B cell (primary cell): ENCODE data around the gene ARL16. TPM values are rescaled to one million over a fixed set of nuclear protein-coding genes. Genes with fewer than 3 reads are reported as not detected.

ENCODE experiments used
- ATAC-seq: fragments of 200-7000 bp; cut with Tn5 transposase; one replicate; pipeline ENCODE4 v1.10.0; 2021; ENCODE audit warnings: low read depth, mild to moderate bottlenecking, moderate number of reproducible peaks, moderate library complexity
- CTCF ChIA-PET: fragments of 350-600 bp; sonication (Branson Sonifier 250); formaldehyde crosslinking; loops from one replicate; lab custom pipeline; 2021; ENCODE audit warnings: antibody characterized with exemption, inconsistent platforms; lab: Charles Lee
- POLR2A ChIA-PET: fragments of 350-600 bp; sonication (Branson Sonifier 250); formaldehyde crosslinking; loops from one replicate; lab custom pipeline; 2021; ENCODE audit warnings: antibody characterized with exemption; lab: Charles Lee
- DNase-seq: peaks from one replicate; pipeline ENCODE4 v3.0.0; 2013
- H2AFZ ChIP-seq: 2 replicates; pipeline ENCODE4 v1.6.1; 2012; ENCODE audit warnings: mild to moderate bottlenecking, low read depth, low read length; ENCODE audit not compliant: insufficient read depth, poor library complexity, severe bottlenecking
- H3K27ac ChIP-seq, 2 donors: 1 replicate in 1 of 2; 2 replicates in 1 of 2; pipeline ENCODE4 v1.5.1; 2012 to 2013; ENCODE audit warnings: low read length in 2 of 2, mild to moderate bottlenecking in 2 of 2, moderate library complexity in 1 of 2
- H3K27me3 ChIP-seq, 4 experiments: fragments of 200-600 bp in 1 of 4; sonication (generic) in 1 of 4; replicated peaks in 1 of 4; 1 replicate in 2 of 4; 2 replicates in 2 of 4; pipeline versions ENCODE4 v1.6.1 to v1.7.0; 2013 to 2016; ENCODE audit warnings: low read length in 3 of 4, mild to moderate bottlenecking in 2 of 4, mixed read lengths in 1 of 4, moderate library complexity in 1 of 4; ENCODE audit not compliant: insufficient read depth in 4 of 4, control insufficient read depth in 3 of 4; ENCODE audit errors: control extremely low read depth in 1 of 4
- H3K36me3 ChIP-seq, 2 experiments: replicated peaks in 1 of 2; 1 replicate in 1 of 2; 2 replicates in 1 of 2; pipeline versions ENCODE4 v1.6.1 to v1.7.1; 2013; ENCODE audit warnings: low read length in 1 of 2; ENCODE audit not compliant: insufficient read depth in 2 of 2, control insufficient read depth in 1 of 2; ENCODE audit errors: control extremely low read depth in 1 of 2, extremely low read depth in 1 of 2
- H3K4me1 ChIP-seq, 2 donors: fragments of 200-600 bp in 1 of 2; sonication (generic) in 1 of 2; 1 replicate in 1 of 2; 2 replicates in 1 of 2; pipeline versions ENCODE4 v1.5.1 to v1.6.1; 2013 to 2017; ENCODE audit warnings: low read length in 2 of 2; ENCODE audit not compliant: control insufficient read depth in 2 of 2, insufficient read depth in 2 of 2
- H3K4me2 ChIP-seq: replicated peaks from 2 replicates; pipeline ENCODE3; 2012; ENCODE audit warnings: mild to moderate bottlenecking, low read depth, low read length; ENCODE audit not compliant: poor library complexity, severe bottlenecking
- H3K4me3 ChIP-seq, 5 experiments: fragments of 200-600 bp in 1 of 5; sonication (generic) in 1 of 5; 1 replicate in 3 of 5; 2 replicates in 2 of 5; pipeline versions ENCODE4 v1.5.1 to v1.7.0; 2011 to 2016; ENCODE audit warnings: low read length in 4 of 5, mild to moderate bottlenecking in 4 of 5, low read depth in 2 of 5, control low read depth in 1 of 5, moderate library complexity in 1 of 5; ENCODE audit not compliant: insufficient read depth in 1 of 5; ENCODE audit errors: control extremely low read depth in 1 of 5, extremely low read depth in 1 of 5
- H3K79me2 ChIP-seq: fragments of 200-600 bp; sonication (generic); one replicate; pipeline ENCODE4 v1.6.0; 2016; ENCODE audit warnings: low read length; ENCODE audit not compliant: control insufficient read depth, insufficient read depth
- H3K9ac ChIP-seq: fragments of 200-600 bp; sonication (generic); 2 replicates; pipeline ENCODE4 v1.6.1; 2017; ENCODE audit warnings: mild to moderate bottlenecking, low read length, moderate library complexity
- H3K9me3 ChIP-seq, 3 donors: one replicate each; pipeline versions ENCODE4 v1.6.1 to v1.7.1; 2013; ENCODE audit warnings: low read length in 2 of 3; ENCODE audit not compliant: control insufficient read depth in 2 of 3, insufficient read depth in 1 of 3; ENCODE audit errors: control extremely low read depth in 1 of 3
- H4K20me1 ChIP-seq: 2 replicates; pipeline ENCODE4 v1.6.0; 2012; ENCODE audit warnings: mild to moderate bottlenecking, low read length; ENCODE audit not compliant: insufficient read depth, control insufficient read depth, poor library complexity, severe bottlenecking
- H3K27ac Mint-ChIP-seq: one replicate; pipeline ENCODE4 v1.8.0; 2021; ENCODE audit warnings: mixed read lengths
- H3K27me3 Mint-ChIP-seq: one replicate; pipeline ENCODE4 v1.8.0; 2021; ENCODE audit warnings: mixed read lengths
- H3K4me1 Mint-ChIP-seq: one replicate; pipeline ENCODE4 v1.8.0; 2021; ENCODE audit warnings: mixed read lengths
- H3K4me3 Mint-ChIP-seq: one replicate; pipeline ENCODE4 v1.8.0; 2021; ENCODE audit warnings: mixed read lengths
- H3K9me3 Mint-ChIP-seq: one replicate; pipeline ENCODE4 v1.8.0; 2022; ENCODE audit warnings: mixed read lengths; ENCODE audit not compliant: insufficient read depth
- CTCF ChIP-seq: fragments of 200-600 bp; IDR thresholded peaks from one replicate; pipeline ENCODE4 v1.8.0; 2022; ENCODE audit warnings: antibody characterized with exemption, mild to moderate bottlenecking
- EZH2 ChIP-seq: IDR thresholded peaks from 2 replicates; pipeline ENCODE4 v1.6.1; 2012; ENCODE audit warnings: borderline replicate concordance, low read depth, mild to moderate bottlenecking, moderate library complexity, low read length; ENCODE audit not compliant: insufficient read depth, poor library complexity, severe bottlenecking
- WGBS: methylation state at CpG from one replicate; pipeline ENCODE4 v1.1.5; 2013; ENCODE audit warnings: missing lambda C conversion rate; ENCODE audit not compliant: insufficient coverage; 5-methylcytosine and 5-hydroxymethylcytosine counted together
- intact Hi-C: fragments of 100-400 bp; cut with micrococcal nuclease; formaldehyde crosslinking; loops from one replicate; pipeline ENCODE4 v1.10.0; 2022
- polyA plus RNA-seq: library from polyadenylated mRNA; depleted of rRNA; stranded (reverse); fragments of >200 nt; gene quantifications from 2 replicates; pipeline ENCODE4 v1.2.3, GENCODE V29; 2012
- total RNA-seq, 2 donors: library from RNA; stranded (reverse); fragments of 120-200 nt in 1 of 2; gene quantifications; 1 replicate in 1 of 2; 2 replicates in 1 of 2; pipeline versions ENCODE4 v1.2.3 to v1.2.4, GENCODE V29; 2013 to 2022

ARL16 gene
- total and polyA plus RNA-seq, 2 donors (not counting 1 experiment from before 2014, with no cell fraction given) = 32.5 to 101 TPM

DNA sequence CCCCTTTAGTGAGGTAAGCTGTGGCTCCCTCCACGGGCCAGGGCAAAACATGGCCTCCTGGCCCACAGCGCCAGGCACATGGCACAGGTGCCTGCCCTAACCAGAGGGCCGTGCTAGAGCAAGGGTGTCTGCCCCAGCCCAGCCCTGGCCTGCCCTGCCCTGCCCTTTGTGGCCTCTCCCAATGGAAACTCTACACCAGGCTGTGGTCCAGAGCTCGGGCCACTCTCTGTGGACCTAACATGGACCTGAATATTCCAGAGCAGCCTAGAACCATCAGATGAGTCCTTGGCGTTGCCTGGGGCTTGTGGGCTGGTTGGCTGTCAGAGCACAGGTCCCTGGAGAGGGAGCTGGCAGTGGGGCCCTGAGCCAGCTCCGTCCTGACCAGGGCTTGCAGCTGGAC, 11.6 kb upstream of the ARL16 start:
- H3K79me2 ChIP-seq = peaks cover 32% of the 10 kb centered on the region
- no peaks in the 10 kb centered on the region for H3K9me3 ChIP-seq
- 97% methylated on average over 6 of the region's 6 CpGs for WGBS
- H3K4me1 ChIP-seq = no peaks in the 10 kb centered on the region
- H2AFZ ChIP-seq = no peak overlapping the region
- Mint-ChIP-seq H3K4me3 (no peak overlapping the region), H3K27ac (no peak overlapping the region), H3K9me3 (no peaks in the 10 kb centered on the region), H3K4me1 (no peaks in the 10 kb centered on the region), H3K27me3 (no peaks in the 10 kb centered on the region)
- intact Hi-C loops = no loop called here
- TF ChIP-seq EZH2 (no peak), CTCF (no peak)
- no peak overlapping the region for H3K9ac ChIP-seq
- H3K27ac ChIP-seq = no peak overlapping the region
- H3K27me3 ChIP-seq = no peaks in the 10 kb centered on the region
- ChIA-PET CTCF (no interaction called here), POLR2A (no interaction called here)
- H3K4me3 ChIP-seq = no peak overlapping the region
- no peak overlapping the region for H3K4me2 ChIP-seq
- no peak for DNase-seq
- peaks cover 0 to 62% of the 10 kb centered on the region in 2 experiments for H3K36me3 ChIP-seq
- ATAC-seq = no peak
- H4K20me1 ChIP-seq = peaks cover 46% of the 10 kb centered on the region

DNA sequence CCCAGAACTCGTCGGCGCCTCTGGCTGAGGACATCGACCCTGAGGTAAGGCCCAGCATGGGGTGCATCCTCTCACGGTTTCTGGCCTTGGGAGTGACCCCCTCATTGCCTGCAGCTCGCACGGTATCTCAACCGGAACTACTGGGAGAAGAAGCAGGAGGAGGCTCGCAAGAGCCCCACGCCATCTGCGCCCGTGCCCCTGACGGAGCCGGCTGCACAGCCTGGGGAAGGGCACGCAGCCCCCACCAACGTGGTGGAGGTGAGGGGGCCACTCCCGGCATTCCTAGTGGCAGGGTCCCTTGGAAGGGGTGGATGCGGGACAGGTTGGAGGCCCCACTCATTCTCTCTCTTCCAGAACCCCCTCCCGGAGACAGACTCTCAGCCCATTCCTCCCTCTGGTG, 11.2 kb upstream of the ARL16 start:
- peaks cover 50% of the 10 kb centered on the region for H4K20me1 ChIP-seq
- H3K79me2 ChIP-seq = peaks cover 36% of the 10 kb centered on the region
- H3K9ac ChIP-seq = no peak overlapping the region
- H3K4me3 ChIP-seq = no peak overlapping the region
- H3K27ac ChIP-seq = no peak overlapping the region
- no peak overlapping the region for H2AFZ ChIP-seq
- H3K9me3 Mint-ChIP-seq = no peaks in the 10 kb centered on the region
- ATAC-seq = no peak
- H3K36me3 ChIP-seq = peaks cover 0 to 64% of the 10 kb centered on the region in 2 experiments
- no peaks in the 10 kb centered on the region for H3K4me1 Mint-ChIP-seq
- H3K4me1 ChIP-seq = no peaks in the 10 kb centered on the region
- H3K4me2 ChIP-seq = no peak overlapping the region
- no peak overlapping the region for H3K27ac Mint-ChIP-seq
- ChIA-PET CTCF (no interaction called here), POLR2A (no interaction called here)
- no peak overlapping the region for H3K4me3 Mint-ChIP-seq
- no peaks in the 10 kb centered on the region for H3K9me3 ChIP-seq
- TF ChIP-seq EZH2 (no peak), CTCF (no peak)
- WGBS = 98% methylated on average over 14 of the region's 19 CpGs
- no peaks in the 10 kb centered on the region for H3K27me3 Mint-ChIP-seq
- DNase-seq = no peak
- H3K27me3 ChIP-seq = no peaks in the 10 kb centered on the region
- intact Hi-C loops = no loop called here
